ENCODE measurements around the gene KNSTRN. TPM values are rescaled to one million over a fixed set of nuclear protein-coding genes. Genes with fewer than 3 reads are reported as not detected.

The KNSTRN gene
- total RNA-seq, 1 donor from 2014 or later: 26.0 TPM

- DNase-seq (ENCODE audit: low spot score): no peak
- Mint-ChIP-seq H3K27me3 (ENCODE audit: unreplicated experiment) (peaks cover 10% of the 10 kb centered on the region), H3K36me3 (ENCODE audit: low read depth, unreplicated experiment) (no peaks in the 10 kb centered on the region), H3K9me3 (ENCODE audit: unreplicated experiment) (no peaks in the 10 kb centered on the region), H3K4me3 (ENCODE audit: unreplicated experiment) (peak overlapping the region; percentile 7), H3K27ac (ENCODE audit: unreplicated experiment) (no peak overlapping the region), H3K4me1 (ENCODE audit: unreplicated experiment) (peaks cover 27% of the 10 kb centered on the region)
- TF ChIP-seq CTCF (IDR thresholded peaks at IDR 0.05; ENCODE audit: unreplicated experiment): no peak
These were observed 46.4 kb upstream of the KNSTRN start for GRCh38 chr15:40335938-40336743.

- no peak for TF ChIP-seq CTCF (IDR thresholded peaks at IDR 0.05; ENCODE audit: unreplicated experiment)
- H3K4me1 Mint-ChIP-seq (ENCODE audit: unreplicated experiment): peaks cover 27% of the 10 kb centered on the region
- H3K4me3 Mint-ChIP-seq (ENCODE audit: unreplicated experiment): no peak overlapping the region
- H3K27me3 Mint-ChIP-seq (ENCODE audit: unreplicated experiment): peaks cover 10% of the 10 kb centered on the region
- H3K9me3 Mint-ChIP-seq (ENCODE audit: unreplicated experiment): no peaks in the 10 kb centered on the region
- H3K27ac Mint-ChIP-seq (ENCODE audit: unreplicated experiment): no peak overlapping the region
- peak; percentile 43 for DNase-seq (ENCODE audit: low spot score)
- no peaks in the 10 kb centered on the region for H3K36me3 Mint-ChIP-seq (ENCODE audit: low read depth, unreplicated experiment)
These were observed 45.8 kb upstream of the KNSTRN start for GRCh38 chr15:40336744-40337122.

- no peak for DNase-seq (ENCODE audit: low spot score)
- Mint-ChIP-seq H3K4me1 (ENCODE audit: unreplicated experiment) (peaks cover 27% of the 10 kb centered on the region), H3K27me3 (ENCODE audit: unreplicated experiment) (peaks cover 10% of the 10 kb centered on the region), H3K27ac (ENCODE audit: unreplicated experiment) (no peak overlapping the region), H3K36me3 (ENCODE audit: low read depth, unreplicated experiment) (no peaks in the 10 kb centered on the region), H3K9me3 (ENCODE audit: unreplicated experiment) (no peaks in the 10 kb centered on the region), H3K4me3 (ENCODE audit: unreplicated experiment) (no peak overlapping the region)
- no peak for TF ChIP-seq CTCF (IDR thresholded peaks at IDR 0.05; ENCODE audit: unreplicated experiment)
These were observed 44.9 kb upstream of the KNSTRN start for GRCh38 chr15:40337597-40337996.

- H3K27me3 Mint-ChIP-seq (ENCODE audit: unreplicated experiment): peaks cover 6% of the 10 kb centered on the region
- H3K27ac Mint-ChIP-seq (ENCODE audit: unreplicated experiment): no peak overlapping the region
- no peaks in the 10 kb centered on the region for H3K9me3 Mint-ChIP-seq (ENCODE audit: unreplicated experiment)
- H3K36me3 Mint-ChIP-seq (ENCODE audit: low read depth, unreplicated experiment): no peaks in the 10 kb centered on the region
- DNase-seq (ENCODE audit: low spot score): peak; percentile 80
- TF ChIP-seq CTCF (IDR thresholded peaks at IDR 0.05; ENCODE audit: unreplicated experiment): peak; percentile 82
- peaks cover 22% of the 10 kb centered on the region for H3K4me1 Mint-ChIP-seq (ENCODE audit: unreplicated experiment)
- no peak overlapping the region for H3K4me3 Mint-ChIP-seq (ENCODE audit: unreplicated experiment)
These were observed 44.4 kb upstream of the KNSTRN start for GRCh38 chr15:40338041-40338657.
